MCF 10A (cell line): ENCODE data around the gene SPATS2. TPM values are rescaled to one million over a fixed set of nuclear protein-coding genes. Genes with fewer than 3 reads are reported as not detected.

Experiments used
- BruUV-seq: library from RNA; stranded (reverse); fragments of 400-500 nt; replicated peaks from 2 replicates; lab custom pipeline; 2021; lab: Mats Ljungman, UMichigan
- CTCF ChIA-PET: fragments of 300-600 bp; sonication (Branson Sonifier 250); formaldehyde crosslinking; extraction: SDS; loops from one replicate; lab custom pipeline; 2021; ENCODE audit warnings: antibody characterized with exemption, inconsistent platforms; lab: Yijun Ruan, JAX
- POLR2A ChIA-PET: fragments of 300-600, 350-650 bp; sonication (Branson Sonifier 250); formaldehyde crosslinking; extraction: SDS; loops from one replicate; lab custom pipeline; 2020; ENCODE audit warnings: antibody characterized with exemption, inconsistent platforms; lab: Yijun Ruan, JAX
- DNase-seq: peaks from one replicate; pipeline ENCODE4 v3.0.0-alpha.2; 2018; ENCODE audit not compliant: unreplicated experiment
- H3K27ac Mint-ChIP-seq: one replicate; pipeline ENCODE4 v1.8.0; 2022; ENCODE audit warnings: mild to moderate bottlenecking, low read depth, mixed read lengths; ENCODE audit not compliant: unreplicated experiment
- H3K27me3 Mint-ChIP-seq: one replicate; pipeline ENCODE4 v1.8.0; 2022; ENCODE audit warnings: mixed read lengths; ENCODE audit not compliant: insufficient read depth, unreplicated experiment
- H3K36me3 Mint-ChIP-seq: one replicate; pipeline ENCODE4 v1.8.0; 2022; ENCODE audit warnings: mild to moderate bottlenecking, moderate library complexity, mixed read lengths; ENCODE audit not compliant: insufficient read depth, unreplicated experiment
- H3K4me1 Mint-ChIP-seq: one replicate; pipeline ENCODE4 v1.8.0; 2022; ENCODE audit warnings: mixed read lengths; ENCODE audit not compliant: insufficient read depth, unreplicated experiment
- H3K4me3 Mint-ChIP-seq: one replicate; pipeline ENCODE4 v1.8.0; 2022; ENCODE audit warnings: mild to moderate bottlenecking, moderate library complexity, mixed read lengths; ENCODE audit not compliant: unreplicated experiment
- H3K9me3 Mint-ChIP-seq: one replicate; pipeline ENCODE4 v1.8.0; 2022; ENCODE audit warnings: mixed read lengths; ENCODE audit not compliant: unreplicated experiment
- intact Hi-C: fragments of 100-400 bp; cut with micrococcal nuclease; formaldehyde crosslinking; loops from 2 replicates; pipeline ENCODE4 v1.14.1; 2022
- total RNA-seq: library from RNA; stranded (reverse); gene quantifications from 2 replicates; pipeline ENCODE4 v1.2.3, GENCODE V29; 2022
- TF ChIP-seq, protein P1 (sequence below): fragments of 200-600 bp; IDR thresholded peaks from one replicate; pipeline ENCODE4 v1.8.0; 2022; ENCODE audit warnings: antibody characterized with exemption, mild to moderate bottlenecking; ENCODE audit not compliant: unreplicated experiment

Gene SPATS2
- total RNA-seq, 1 experiment from 2014 or later: 26.0 TPM

GRCh38 chr12:49417558-49417957 is 50.3 kb downstream of the SPATS2 start:
- no peak for DNase-seq
- no TSS peak for BruUV-seq
- Mint-ChIP-seq H3K4me3 (no peak overlapping the region), H3K36me3 (no peaks in the 10 kb centered on the region), H3K27me3 (no peaks in the 10 kb centered on the region), H3K27ac (no peak overlapping the region), H3K9me3 (no peaks in the 10 kb centered on the region), H3K4me1 (peaks cover 8% of the 10 kb centered on the region)
- TF ChIP-seq, protein P1, sequence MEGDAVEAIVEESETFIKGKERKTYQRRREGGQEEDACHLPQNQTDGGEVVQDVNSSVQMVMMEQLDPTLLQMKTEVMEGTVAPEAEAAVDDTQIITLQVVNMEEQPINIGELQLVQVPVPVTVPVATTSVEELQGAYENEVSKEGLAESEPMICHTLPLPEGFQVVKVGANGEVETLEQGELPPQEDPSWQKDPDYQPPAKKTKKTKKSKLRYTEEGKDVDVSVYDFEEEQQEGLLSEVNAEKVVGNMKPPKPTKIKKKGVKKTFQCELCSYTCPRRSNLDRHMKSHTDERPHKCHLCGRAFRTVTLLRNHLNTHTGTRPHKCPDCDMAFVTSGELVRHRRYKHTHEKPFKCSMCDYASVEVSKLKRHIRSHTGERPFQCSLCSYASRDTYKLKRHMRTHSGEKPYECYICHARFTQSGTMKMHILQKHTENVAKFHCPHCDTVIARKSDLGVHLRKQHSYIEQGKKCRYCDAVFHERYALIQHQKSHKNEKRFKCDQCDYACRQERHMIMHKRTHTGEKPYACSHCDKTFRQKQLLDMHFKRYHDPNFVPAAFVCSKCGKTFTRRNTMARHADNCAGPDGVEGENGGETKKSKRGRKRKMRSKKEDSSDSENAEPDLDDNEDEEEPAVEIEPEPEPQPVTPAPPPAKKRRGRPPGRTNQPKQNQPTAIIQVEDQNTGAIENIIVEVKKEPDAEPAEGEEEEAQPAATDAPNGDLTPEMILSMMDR: no peak
- ChIA-PET CTCF (interaction anchor here (0.6 to 1.2 kb wide), 3 partner anchors 14 to 216 kb away, joined by 5 to 6 read pairs (median 5); no protein-coding TSS in a partner anchor), POLR2A (interaction anchor here (0.7 kb wide), 1 partner anchor 108 kb away, joined by 4 read pairs; no protein-coding TSS in a partner anchor)
- intact Hi-C loops: no loop called here

- no TSS peak for BruUV-seq
- Mint-ChIP-seq H3K9me3 (no peaks in the 10 kb centered on the region), H3K27ac (no peak overlapping the region), H3K4me1 (no peaks in the 10 kb centered on the region), H3K36me3 (no peaks in the 10 kb centered on the region), H3K27me3 (no peaks in the 10 kb centered on the region), H3K4me3 (no peak overlapping the region)
- intact Hi-C loops: no loop called here
- TF ChIP-seq, protein P1: no peak
- ChIA-PET CTCF (interaction anchor here (0.6 kb wide), 1 partner anchor 259 kb away, joined by 3 read pairs; no protein-coding TSS in a partner anchor), POLR2A (no interaction called here)
- no peak for DNase-seq
These were observed 53.3 kb downstream of the SPATS2 start for GRCh38 chr12:49420556-49420955.

- H3K27ac Mint-ChIP-seq: no peak overlapping the region
- H3K4me1 Mint-ChIP-seq: no peaks in the 10 kb centered on the region
- no peak for DNase-seq
- no peaks in the 10 kb centered on the region for H3K36me3 Mint-ChIP-seq
- H3K4me3 Mint-ChIP-seq: no peak overlapping the region
- no peaks in the 10 kb centered on the region for H3K9me3 Mint-ChIP-seq
- intact Hi-C loops: no loop called here
- H3K27me3 Mint-ChIP-seq: no peaks in the 10 kb centered on the region
- BruUV-seq: no TSS peak
- TF ChIP-seq, protein P1: no peak
- CTCF ChIA-PET: interaction anchor here (1.0 kb wide), 1 partner anchor 75 kb away, joined by 4 read pairs; the partner anchor contains the start of gene DNAJC22
- POLR2A ChIA-PET: no interaction called here
These were observed 54.9 kb downstream of the SPATS2 start for GRCh38 chr12:49422114-49422513.

DNA sequence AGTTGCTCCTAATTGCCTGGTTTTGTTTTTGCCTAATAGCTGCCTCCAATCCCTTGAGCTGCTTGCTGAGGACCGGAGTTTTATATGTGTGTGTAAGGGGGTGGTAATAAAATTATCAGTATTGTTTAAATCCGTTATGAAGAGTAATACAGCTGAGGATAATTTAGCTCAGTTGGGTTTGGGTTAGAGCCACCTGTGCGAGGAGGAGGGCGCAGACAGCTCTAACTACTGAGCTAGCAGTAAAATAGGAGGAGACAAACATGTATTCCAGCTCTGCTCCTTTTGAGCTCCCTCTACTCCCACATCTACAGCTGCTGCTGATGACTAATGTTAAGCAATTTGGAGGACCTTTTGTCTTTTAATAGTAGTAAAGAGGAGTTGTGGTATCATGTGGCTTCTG is 61.5 kb downstream of the SPATS2 start:
- no TSS peak for BruUV-seq
- TF ChIP-seq, protein P1: no peak
- peaks cover 5% of the 10 kb centered on the region for H3K4me1 Mint-ChIP-seq
- ChIA-PET CTCF (interaction anchor here (0.6 kb wide), 1 partner anchor 38 kb away, joined by 4 read pairs; no protein-coding TSS in a partner anchor), POLR2A (interaction anchor here (0.6 to 0.7 kb wide), 2 partner anchors 285 to 565 kb away, joined by 3 to 4 read pairs; no protein-coding TSS in a partner anchor)
- H3K4me3 Mint-ChIP-seq: no peak overlapping the region
- peak; percentile 56 for DNase-seq
- no peaks in the 10 kb centered on the region for H3K36me3 Mint-ChIP-seq
- no peaks in the 10 kb centered on the region for H3K9me3 Mint-ChIP-seq
- intact Hi-C loops: no loop called here
- H3K27ac Mint-ChIP-seq: no peak overlapping the region
- no peaks in the 10 kb centered on the region for H3K27me3 Mint-ChIP-seq
